Type B pancreatic cell (in vitro differentiated cells): ENCODE results near the gene PLCB3. TPM values are rescaled to one million over a fixed set of nuclear protein-coding genes. Genes with fewer than 3 reads are reported as not detected.
A peak's percentile ranks its signal among the peaks of the same experiment; 100 is the strongest.

ENCODE experiments used
- DNase-seq: peaks from one replicate; pipeline ENCODE4 v3.0.0; 2021; ENCODE audit warnings: mixed read lengths; ENCODE audit not compliant: unreplicated experiment; ENCODE audit errors: extremely low spot score
- H3K27ac Mint-ChIP-seq: 2 replicates; pipeline ENCODE4 v1.8.0; 2021; ENCODE audit warnings: mild to moderate bottlenecking, mixed read lengths
- H3K27me3 Mint-ChIP-seq: 2 replicates; pipeline ENCODE4 v1.8.0; 2021; ENCODE audit warnings: mixed read lengths
- H3K36me3 Mint-ChIP-seq: 2 replicates; pipeline ENCODE4 v1.8.0; 2021; ENCODE audit warnings: mixed read lengths
- H3K4me1 Mint-ChIP-seq: one replicate; pipeline ENCODE4 v1.8.0; 2021; ENCODE audit warnings: mixed read lengths; ENCODE audit not compliant: unreplicated experiment
- H3K4me3 Mint-ChIP-seq: 2 replicates; pipeline ENCODE4 v1.8.0; 2021; ENCODE audit warnings: mild to moderate bottlenecking, mixed read lengths
- H3K9me3 Mint-ChIP-seq: 2 replicates; pipeline ENCODE4 v1.8.0; 2021; ENCODE audit warnings: mixed read lengths
- CTCF ChIP-seq: fragments of 200-600 bp; sonication (generic); conservative IDR thresholded peaks from 2 replicates; pipeline ENCODE4 v1.5.0; 2021; ENCODE audit warnings: antibody characterized with exemption, mild to moderate bottlenecking
- total RNA-seq: library from RNA; stranded (reverse); gene quantifications from 2 replicates; pipeline ENCODE4 v1.2.1, GENCODE V29; 2021; ENCODE audit warnings: low replicate concordance

The PLCB3 gene
- total RNA-seq, 1 donor from 2014 or later: 40.7 TPM

DNA sequence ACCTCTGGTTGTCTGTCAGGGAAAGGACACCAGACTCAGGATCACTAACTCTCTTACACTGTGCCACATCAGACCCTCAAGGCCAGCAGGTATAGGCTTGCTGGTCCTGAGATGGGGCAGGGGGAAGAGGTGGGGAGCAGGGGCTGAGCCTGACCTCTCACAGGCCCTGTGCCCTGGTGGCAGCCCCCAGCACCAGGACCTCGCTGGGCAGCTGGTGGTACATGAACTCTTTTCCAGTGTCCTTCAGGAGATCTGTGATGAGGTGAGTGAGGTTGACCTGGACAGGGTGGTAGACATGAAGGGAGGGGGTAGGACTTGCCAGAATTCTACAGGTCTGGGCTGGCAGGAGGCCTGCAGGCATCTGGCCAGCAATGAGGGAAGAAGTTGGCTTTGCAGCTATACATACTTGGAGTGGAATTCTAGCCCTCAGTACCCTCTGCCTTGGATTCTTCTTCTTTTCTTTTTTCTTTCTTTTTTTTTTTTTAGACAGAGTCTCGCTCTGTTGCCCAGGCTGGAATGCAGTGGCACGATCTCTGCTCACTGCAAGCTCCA, 23.8 kb upstream of the PLCB3 start:
- peak overlapping the region; percentile 58 for H3K27ac Mint-ChIP-seq
- peaks cover 7% of the 10 kb centered on the region for H3K4me1 Mint-ChIP-seq
- no peak for TF ChIP-seq CTCF
- H3K9me3 Mint-ChIP-seq: no peaks in the 10 kb centered on the region
- no peaks in the 10 kb centered on the region for H3K27me3 Mint-ChIP-seq
- peak overlapping the region; percentile 90 for H3K4me3 Mint-ChIP-seq
- no peaks in the 10 kb centered on the region for H3K36me3 Mint-ChIP-seq
- no peak for DNase-seq

DNA sequence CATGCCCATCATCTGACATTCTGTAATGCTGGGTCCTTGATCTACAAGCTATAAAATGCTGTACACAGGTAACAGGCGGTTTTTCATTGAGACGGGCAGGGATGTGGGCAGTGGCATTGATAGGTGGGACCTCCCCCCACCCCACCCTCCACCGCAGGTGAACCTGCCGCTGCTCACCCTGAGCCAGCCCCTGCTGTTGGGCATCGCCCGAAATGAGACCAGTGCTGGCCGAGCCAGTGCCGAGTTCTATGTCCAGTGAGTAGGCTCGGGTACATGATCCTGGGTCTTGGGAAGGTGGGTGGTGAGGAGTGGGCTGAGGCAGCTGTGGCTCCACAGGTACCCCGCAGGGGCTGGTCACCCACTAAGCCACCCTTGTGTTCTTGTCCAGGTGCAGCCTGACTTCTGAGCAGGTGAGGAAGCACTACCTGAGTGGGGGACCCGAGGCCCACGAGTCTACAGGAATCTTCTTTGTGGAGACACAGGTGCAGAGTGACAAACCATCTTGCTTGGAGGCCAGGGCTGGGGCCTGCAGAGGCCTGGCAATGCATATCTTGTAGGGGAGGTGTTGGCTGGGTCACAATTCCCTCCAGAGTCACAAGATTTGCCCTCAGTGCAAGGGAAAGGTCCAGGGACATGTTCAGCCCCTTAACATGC, 22.1 kb upstream of the PLCB3 start:
- Mint-ChIP-seq H3K27me3 (no peaks in the 10 kb centered on the region), H3K4me1 (peaks cover 12% of the 10 kb centered on the region), H3K9me3 (no peaks in the 10 kb centered on the region), H3K27ac (peak overlapping the region; percentile 83), H3K36me3 (no peaks in the 10 kb centered on the region), H3K4me3 (peak overlapping the region; percentile 91)
- no peak for DNase-seq
- TF ChIP-seq CTCF: no peak

GRCh38 chr11:64229744-64230170, 21.6 kb upstream of the PLCB3 start:
- DNase-seq: no peak
- Mint-ChIP-seq H3K27ac (peak overlapping the region; percentile 83), H3K27me3 (no peaks in the 10 kb centered on the region), H3K4me3 (peak overlapping the region; percentile 91), H3K4me1 (peaks cover 12% of the 10 kb centered on the region), H3K36me3 (no peaks in the 10 kb centered on the region), H3K9me3 (no peaks in the 10 kb centered on the region)
- no peak for TF ChIP-seq CTCF

DNA sequence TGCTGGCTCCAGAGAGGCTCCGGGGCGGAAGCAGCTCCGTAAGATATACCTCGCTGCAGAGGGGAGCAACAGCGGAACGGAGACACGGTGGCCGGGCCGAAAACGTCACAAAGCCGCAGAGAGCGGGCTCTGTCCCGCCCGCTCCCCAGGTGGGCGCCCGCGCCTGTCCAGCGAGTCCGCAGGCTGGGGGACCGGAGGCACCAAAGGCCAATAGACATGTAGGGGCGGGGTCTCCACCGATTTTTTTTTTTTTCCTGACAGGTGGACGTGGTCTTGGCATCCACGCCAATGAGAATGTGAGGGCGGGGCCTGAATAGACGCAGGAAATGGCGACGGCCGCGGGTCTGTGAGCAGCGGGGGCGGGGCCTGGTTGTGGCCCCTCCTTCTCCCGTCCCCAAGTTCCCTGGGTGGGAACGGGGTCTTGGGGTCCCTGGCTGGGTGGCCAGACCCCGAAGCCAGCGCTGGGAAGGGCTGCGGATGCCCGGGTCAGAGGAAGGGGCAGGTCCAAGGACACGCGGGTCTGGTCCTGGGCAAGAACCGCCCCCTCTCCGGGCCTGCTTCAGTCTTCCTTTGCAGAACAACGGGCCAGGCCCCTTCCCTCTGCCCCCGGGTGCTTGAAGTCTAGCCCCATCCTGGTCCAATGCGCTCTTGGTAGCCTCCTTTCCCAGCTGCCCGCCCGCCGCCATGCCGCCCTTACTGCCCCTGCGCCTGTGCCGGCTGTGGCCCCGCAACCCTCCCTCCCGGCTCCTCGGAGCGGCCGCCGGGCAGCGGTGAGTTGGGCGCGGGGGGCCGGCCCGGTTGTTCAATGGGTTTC, 21.0 kb upstream of the PLCB3 start, which contains the start of gene DNAJC4:
DNAJC4 (plus strand) TSS at position 378 of the 814 bp plus-strand sequence; CDS start at position 685, 307 bp downstream.
- Mint-ChIP-seq H3K27me3 (no peaks in the 10 kb centered on the region), H3K9me3 (no peaks in the 10 kb centered on the region), H3K4me3 (peak within 1 kb of the TSS; percentile 91), H3K36me3 (no peaks in the 10 kb centered on the region), H3K4me1 (peaks cover 11% of the 10 kb centered on the region), H3K27ac (peak within 1 kb of the TSS; percentile 83)
- DNase-seq: peak; percentile 91
- TF ChIP-seq CTCF: no peak

DNA sequence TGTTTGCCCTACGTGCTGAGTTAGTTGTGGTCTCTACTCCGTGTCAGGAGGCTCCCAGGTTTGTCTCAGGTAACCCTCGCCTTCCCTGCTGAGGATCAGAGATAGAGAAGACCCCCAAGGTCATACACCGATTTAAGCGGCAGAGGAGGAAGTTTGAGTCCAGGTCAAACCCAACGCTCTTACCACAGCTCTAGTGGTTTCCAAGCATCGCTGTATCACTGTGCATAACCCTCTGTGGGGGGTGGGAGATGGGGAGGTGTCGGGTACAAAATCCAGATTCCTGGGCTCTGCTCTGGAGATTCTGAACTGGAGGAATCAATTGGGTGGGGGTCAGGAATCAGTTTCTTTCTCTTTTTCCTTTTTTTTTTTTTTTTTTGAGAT, 20.4 kb upstream of the PLCB3 start:
- Mint-ChIP-seq H3K4me1 (peaks cover 13% of the 10 kb centered on the region), H3K27me3 (no peaks in the 10 kb centered on the region), H3K36me3 (no peaks in the 10 kb centered on the region), H3K9me3 (no peaks in the 10 kb centered on the region), H3K4me3 (peak overlapping the region; percentile 91), H3K27ac (peak overlapping the region; percentile 78)
- DNase-seq: no peak
- TF ChIP-seq CTCF: no peak
